ENCODE measurements around the gene CCDC182.
A peak's percentile ranks its signal among the peaks of the same experiment; 100 is the strongest.

CCDC182 gene

GRCh38 chr17:57755480-57756070, 10.5 kb upstream of the CCDC182 start:
- no peak for DNase-seq

- no peak for DNase-seq
Measured at GRCh38 chr17:57752031-57752905, 7.2 kb upstream of the CCDC182 start.

GRCh38 chr17:57751348-57751971, 6.4 kb upstream of the CCDC182 start:
- no peak for DNase-seq

DNA sequence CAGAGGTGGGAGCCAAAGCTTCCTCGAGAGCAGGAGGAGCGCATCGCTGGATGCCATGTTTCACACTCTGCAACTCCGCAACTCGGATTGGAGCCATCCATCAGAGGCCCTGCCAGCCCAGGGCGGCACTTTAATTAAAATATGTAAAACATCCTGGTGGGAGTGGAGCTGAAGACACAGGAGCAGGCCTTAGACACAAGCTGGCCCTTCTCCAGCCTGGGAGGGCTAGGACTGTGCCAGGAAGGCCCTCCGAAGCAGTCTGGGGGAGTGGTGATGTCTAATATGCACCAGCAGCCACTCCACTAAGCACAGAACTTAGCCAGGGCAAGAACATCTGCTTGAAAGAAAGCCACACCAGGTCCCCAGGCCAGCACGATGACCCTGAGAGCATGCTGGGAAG, 5.8 kb upstream of the CCDC182 start:
- no peak for DNase-seq

DNA sequence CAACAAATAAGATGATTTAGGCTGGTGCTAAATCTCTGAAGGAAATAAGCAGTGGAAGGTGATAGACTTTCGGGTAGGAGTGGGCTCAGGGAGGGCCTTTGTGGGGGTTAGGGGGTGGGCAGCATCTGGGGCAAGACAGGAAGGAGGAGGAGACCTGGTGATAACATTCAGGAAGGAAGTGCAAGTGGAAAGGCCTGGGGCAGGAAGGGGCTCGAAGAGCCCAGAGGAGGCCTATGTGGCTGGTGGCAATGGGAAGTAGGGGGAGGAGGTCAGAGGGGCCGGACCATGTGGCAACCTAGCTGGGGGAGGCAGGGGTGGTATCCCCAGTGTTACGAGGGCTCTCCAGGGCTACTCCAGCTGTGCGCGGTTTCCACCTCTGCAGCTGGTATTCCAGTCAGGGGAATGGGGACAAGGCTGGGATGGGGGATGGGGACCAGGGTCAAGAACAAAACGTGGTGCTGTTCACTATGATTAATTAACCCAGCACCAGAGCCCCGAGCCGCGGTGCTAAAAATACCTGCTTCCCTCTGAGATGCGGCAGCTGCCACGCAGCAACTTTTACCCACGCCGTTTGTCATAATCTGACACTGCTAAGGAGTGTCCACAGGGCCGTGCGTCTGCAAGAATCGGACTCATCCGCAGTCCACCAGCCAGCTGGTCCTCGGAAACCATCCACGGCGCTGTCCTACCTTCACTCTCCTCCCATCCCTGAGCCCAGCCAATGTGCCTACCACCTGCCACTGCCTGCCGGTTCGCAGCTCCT, 5.2 kb upstream of the CCDC182 start:
- DNase-seq = no peak

DNA sequence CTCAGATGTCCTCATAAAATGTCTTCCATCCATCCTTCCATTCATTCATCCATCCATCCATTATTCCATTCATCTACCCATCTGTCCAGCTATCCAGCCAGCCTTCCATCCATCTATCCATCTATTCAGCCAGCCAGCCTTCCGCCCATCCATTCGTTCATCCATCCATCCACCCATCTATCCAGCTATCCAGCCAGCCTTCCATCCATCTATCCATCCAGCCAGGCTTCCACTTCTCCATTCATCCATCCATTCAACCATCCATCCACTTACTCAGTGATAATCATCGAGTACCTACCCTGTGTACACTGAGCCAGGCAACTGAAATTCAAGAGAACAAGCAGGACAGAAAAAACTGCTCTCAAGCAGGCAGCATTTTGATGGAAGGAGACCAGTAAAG, 4.6 kb upstream of the CCDC182 start:
- no peak for DNase-seq

DNA sequence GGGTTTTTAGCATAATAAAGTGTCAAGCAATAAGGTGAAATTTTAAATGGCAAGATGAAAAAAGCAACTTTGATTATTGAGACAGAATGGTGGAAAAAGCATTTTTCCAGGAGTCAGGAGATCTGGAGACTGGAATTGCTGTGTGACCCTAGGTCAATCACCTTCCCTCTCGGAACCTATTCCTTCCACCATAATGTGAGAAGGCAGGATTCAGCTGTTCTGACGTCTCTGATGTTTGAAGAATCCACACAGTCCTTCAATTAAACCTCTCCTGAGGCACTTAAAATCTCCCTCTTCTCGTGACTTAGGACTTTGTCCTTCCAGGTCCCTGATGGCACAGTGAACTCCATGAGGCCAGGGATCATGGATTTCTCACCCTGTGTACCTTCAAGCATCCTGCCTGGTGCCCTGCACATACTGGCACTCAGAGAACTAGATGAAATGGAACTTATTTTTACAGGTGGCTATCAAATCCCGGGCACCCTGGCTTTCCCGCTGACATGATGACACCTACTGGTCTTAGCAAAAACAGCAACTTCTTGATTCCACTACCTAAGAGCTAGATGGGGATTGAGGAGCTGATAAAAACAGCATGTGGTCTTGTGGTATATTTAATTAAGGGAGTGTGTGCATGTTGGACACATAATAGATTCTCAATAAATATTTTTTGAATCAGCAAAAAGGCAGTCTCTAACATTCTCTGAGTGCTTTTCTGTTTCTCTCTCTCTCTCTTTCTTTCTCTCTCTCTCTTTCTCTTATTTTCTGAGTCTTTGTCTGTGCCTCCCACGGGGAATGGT, 2.3 kb upstream of the CCDC182 start:
- DNase-seq = peak; percentile 9

- DNase-seq = no peak
Measured at GRCh38 chr17:57746221-57746620, 1.1 kb upstream of the CCDC182 start.

DNA sequence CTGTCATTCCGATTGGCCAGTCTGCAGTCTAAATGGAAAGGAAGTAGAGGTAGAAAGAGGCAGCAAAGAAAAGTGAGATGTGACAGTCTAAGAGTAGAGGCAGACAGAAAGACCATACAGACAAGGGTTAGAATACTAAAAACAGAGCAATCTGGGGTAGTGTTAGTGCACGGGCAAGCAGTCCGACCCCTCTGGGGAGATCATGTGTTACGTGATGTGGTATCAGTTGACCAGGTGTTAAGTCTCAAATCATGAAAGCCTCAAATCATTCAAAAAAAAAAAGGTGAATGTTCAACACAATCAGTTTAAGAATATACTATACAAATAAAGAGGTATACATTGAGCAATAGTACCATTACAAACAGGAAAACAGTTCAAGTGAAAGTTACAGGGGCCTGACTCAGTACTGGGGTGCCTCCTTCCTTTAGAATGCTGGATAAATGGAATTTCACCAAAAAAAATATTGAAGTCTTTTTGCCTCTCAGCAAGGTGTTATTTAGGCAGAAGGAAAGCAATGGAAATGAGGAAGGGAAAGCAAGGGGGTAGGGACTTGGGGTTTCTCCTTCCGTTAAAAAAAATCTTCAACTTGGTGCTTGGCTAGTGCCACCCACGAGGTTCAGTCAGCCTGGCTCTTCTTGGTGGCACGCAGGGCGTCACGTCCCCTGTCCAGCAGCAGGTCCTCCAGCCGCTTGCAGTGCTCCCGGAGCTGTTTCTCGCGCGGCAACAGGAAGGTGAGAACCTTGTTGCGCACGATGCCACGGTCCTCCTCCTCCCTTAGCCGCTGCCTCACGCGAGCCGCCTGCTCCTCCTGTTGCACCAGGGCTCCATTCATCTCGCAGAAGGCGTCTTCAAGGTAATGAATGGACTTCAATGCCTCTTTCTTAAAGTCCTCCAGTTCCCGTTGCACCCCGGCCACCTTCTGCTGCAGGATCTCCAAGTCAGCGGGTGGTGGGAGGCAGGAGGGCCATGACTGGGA, 616 bp downstream of the CCDC182 start:
- no peak for DNase-seq

DNA sequence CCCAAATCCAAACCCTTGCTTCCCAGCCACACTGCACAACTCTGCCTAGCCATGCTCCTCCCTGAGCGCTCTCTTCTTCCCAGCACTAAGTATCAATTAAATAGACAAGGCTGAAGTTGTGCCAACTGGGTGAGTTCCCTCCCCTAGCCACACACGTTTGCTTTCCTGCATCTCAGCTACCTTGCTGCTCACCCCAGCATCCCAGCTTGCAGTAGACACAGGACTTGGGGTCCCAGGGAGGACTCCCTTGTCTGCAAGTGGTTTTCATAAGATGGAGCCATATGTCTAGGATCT, 4.9 kb downstream of the CCDC182 start:
- DNase-seq = no peak

DNA sequence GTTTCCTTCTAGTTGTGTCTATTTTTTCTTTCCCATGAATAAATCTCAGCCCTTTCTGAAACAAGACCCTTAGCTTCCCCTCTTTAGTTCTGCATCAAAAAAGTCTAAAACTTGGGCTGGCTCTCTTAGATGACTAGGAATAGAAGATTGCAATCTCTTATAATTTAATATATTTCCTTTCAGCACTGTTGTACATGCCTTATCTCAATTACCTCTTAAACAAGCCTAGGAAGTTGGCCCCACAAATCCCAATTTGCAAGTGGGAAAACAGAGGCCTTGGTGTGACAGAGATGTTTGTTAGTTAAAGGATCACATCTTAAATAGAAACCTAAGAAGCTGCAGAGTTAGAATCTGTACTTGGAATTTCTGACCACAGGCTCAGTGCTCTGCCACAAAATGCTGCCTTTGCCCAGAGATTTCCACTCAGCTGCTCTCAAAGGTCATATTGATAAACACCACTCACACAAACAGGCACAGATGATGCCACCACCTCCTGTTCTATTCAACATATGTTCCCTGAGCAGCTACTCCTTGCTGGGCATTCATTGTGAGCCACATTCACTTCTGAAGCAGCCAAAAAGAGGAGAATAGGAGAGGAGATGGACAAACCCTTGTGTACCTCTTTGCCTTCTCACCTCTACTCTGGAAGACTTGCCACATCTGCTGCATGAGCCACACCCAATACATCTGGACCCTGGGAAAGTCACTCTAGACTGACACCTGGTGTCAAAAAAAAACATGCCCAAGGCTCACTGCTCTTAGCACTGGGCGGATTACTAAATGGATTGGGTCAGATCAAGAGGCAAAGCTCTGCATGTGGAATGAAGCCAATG, 5.5 kb downstream of the CCDC182 start:
- DNase-seq = no peak

GRCh38 chr17:57737450-57737849, 7.6 kb downstream of the CCDC182 start:
- DNase-seq = no peak

DNA sequence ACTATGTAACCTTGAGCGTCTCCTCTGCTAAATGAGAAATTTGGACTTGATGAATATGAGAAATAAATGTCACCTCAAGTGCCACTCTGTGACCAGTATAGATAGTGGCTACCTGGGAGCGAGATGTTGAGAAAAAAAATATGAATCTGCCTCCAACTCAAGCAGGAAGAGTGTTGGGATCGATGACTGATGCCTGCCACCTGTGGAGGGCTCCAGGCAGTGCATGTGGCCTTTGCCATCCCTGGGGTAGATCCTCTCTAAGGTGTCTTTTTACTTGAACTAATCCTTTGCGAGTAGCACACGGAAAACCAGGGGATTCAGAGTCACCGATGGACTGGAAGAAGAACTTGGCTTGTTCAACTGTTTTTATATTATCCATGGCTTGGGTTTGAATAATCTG, 9.4 kb downstream of the CCDC182 start:
- no peak for DNase-seq

DNA sequence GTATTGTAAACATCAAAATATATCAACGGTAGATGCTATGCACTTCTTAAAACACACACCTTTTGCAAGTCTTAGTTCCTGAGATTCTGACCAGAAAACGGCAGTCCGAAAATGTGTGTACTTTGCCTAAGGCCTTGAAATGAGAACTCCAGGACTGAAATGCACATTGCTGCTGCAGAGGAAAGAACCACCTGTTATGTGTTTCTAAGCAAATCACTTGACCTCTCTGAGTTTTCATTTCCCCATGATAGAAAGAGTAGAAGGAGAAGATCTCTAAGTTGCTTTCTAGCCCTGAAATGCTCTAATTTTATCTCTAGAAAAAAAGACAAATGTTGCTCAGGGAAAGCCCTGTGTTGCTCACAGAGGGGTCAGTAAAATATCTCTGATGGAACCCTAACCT, 9.9 kb downstream of the CCDC182 start:
- no peak for DNase-seq

- no peak for DNase-seq
Measured at GRCh38 chr17:57733085-57733484, 12.0 kb downstream of the CCDC182 start.

- DNase-seq = no peak
Measured at GRCh38 chr17:57732062-57732461, 13.0 kb downstream of the CCDC182 start.

DNA sequence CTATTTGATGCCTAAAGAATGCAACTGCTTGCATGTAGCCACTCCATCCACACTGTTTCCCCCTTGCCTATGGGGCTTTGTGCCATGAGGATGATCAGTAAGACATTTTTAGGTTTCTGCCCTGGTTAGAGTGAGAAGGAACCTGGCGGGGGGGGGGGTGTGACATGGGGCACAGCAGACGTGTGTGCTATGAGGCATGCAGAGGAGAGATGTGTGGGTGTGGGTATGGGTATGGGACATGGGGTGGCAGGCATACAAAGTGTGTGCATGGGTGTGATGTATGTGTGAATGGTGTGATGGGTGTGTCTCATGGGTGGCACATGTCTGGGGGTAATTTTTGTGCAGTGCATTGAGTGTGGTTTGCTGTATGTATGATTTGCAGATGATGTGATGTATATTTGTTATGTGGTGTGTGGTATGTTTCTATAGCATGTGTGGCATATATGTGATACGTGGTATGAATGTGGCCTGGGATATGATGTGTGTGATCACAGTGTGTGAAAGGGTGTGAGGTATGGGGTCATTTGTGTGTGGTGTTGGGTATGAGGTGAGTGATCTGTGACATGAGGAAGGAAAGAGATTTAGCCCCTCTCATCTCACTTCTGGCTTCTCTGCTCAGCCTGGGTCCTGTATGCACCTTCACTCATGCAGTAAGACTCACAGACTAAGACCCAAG, 14.9 kb downstream of the CCDC182 start:
- DNase-seq = no peak

DNA sequence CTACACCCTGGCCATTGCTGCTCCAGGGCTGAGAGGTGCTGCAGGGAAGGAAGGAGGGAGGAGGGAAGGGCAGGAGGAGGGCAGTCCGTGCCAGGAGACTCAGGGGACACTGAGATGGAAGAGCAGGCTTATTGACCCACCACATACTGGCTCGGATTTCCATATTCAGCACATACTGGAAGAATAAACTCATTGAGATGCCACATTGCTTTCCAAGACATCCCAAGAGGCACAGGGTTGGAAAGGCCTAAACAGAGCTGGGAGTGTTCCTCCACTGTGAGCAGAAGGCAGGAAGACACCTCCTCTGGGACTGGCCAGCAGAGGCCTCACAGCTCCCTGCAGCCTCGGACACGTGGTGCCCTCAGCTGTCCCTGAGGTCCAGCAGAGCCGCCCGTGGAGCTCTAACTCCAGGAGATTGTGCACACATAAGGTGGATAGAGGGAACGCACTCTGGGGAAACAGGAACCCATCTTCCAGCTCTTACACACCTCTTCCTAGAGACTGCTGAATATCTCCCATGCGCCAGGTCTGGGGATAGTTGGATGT, 17.4 kb downstream of the CCDC182 start:
- no peak for DNase-seq

DNA sequence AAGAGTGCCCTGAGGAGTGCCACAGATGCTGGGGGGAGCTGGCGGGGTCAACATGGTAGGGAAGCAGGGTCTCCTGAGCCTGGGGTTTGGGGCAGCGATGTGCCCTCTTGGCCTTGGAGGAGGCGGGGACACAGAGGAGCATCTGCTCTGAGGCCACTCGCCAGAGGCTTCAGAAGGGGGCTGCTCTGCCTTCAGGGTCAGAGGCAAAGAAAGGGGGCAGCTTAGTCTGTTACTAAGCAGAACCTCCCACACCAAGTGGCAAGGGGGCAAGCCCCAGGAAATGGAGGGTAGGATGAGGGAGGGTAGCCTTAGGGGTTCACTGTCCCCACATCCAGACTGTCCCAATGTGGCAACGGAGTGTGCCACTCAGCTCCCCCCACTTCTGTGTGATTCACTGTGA, 18.3 kb downstream of the CCDC182 start:
- no peak for DNase-seq

All from stimulated activated CD4-positive, alpha-beta T cell treated with anti-CD3 and anti-CD28 coated beads, Interleukin-4, amount 100 ng/mL, for 1 hour (primary cell).